ENCODE results near the gene CES2.
"Not testable (repeated sequence)": the region's sequence is repeated elsewhere in the genome, so short reads cannot be mapped to it uniquely, and the experiment has no call there.

The CES2 gene

DNA sequence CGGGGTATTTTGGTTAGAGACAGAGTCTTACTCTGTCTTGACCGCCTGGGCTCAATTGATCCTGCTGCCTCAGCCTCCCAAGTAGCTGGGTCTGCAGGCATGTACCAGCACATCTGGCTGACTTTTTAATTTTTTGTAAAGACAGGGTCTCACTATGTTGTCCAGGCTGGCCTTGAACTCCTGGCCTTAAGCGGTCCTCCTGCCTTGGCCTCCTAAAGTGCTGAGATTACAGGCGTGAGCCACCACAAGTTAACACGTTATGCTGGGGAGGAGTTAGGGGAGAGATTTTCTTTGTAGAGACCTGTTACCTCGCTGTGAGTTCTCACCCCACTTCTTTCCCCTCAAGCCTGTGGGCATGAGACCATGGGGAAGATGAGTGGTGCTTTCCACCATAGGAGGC, 51.2 kb downstream of the CES2 start:
- H3K4me3 ChIP-seq (ENCODE audit: low read depth, low read length): no peak overlapping the region

DNA sequence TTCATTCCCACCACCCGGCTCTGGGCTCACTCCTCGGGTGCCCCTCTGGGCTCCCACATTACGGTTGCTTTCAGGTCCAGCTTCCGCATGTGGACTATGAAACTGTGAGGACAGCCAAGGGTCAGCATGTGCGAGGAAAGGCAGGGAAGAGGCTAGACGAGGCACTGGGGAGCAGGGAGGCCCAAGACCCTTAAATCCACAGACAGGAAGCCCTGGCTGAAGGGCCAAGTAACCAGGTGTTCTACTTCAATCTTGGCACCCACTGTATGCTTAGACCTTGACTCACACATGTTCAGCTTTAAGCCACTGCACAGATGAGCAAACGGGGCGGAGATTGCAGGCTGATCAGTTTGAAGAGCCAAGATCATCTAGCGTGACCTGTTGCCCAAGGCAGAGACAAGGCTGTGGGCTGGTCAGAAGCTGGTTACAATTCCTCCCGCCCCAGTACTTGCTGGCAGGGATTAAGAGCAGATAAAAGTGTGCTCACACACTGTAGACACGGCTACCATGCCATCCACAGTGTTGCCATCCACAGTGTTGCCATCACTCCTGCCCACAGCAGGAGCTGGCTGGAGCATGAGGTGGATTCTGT, 53.0 kb downstream of the CES2 start, which contains the start of gene CES4A:
Gene CES4A (plus strand): TSS at position 393 of the 592 bp plus-strand sequence. CDS start 184 bp downstream, at position 577.
- Histone ChIP-seq H3K4me1 (ENCODE audit: control insufficient read depth, insufficient read depth, low read length, unreplicated experiment) (no peaks in the 10 kb centered on the region), H3K27ac (ENCODE audit: low read depth, low read length) (no peak within 1 kb of the TSS), H3K79me2 (ENCODE audit: control insufficient read depth, insufficient read depth, low read length, unreplicated experiment) (no peaks in the 10 kb centered on the region), H3K36me3 (ENCODE audit: insufficient read depth, low read length) (no peaks in the 10 kb centered on the region), H3K27me3 (ENCODE audit: insufficient read depth, low read length) (no peaks in the 10 kb centered on the region), H3K4me3 (ENCODE audit: low read depth, low read length) (no peak within 1 kb of the TSS), H2AFZ (ENCODE audit: low read length, unreplicated experiment) (no peak within 1 kb of the TSS)

More for the DNA sequence above, 51.2 kb downstream of the CES2 start:
- Histone ChIP-seq H3K36me3 (ENCODE audit: insufficient read depth, low read length) (no peaks in the 10 kb centered on the region), H3K4me1 (ENCODE audit: control insufficient read depth, insufficient read depth, low read length, unreplicated experiment) (no peaks in the 10 kb centered on the region), H3K79me2 (ENCODE audit: control insufficient read depth, insufficient read depth, low read length, unreplicated experiment) (no peaks in the 10 kb centered on the region), H2AFZ (ENCODE audit: low read length, unreplicated experiment) (no peak overlapping the region), H3K27me3 (ENCODE audit: insufficient read depth, low read length) (no peaks in the 10 kb centered on the region), H3K27ac (ENCODE audit: low read depth, low read length) (no peak overlapping the region)

GRCh38 chr16:66991545-66992077, 56.3 kb downstream of the CES2 start:
- Histone ChIP-seq H3K79me2 (ENCODE audit: control insufficient read depth, insufficient read depth, low read length, unreplicated experiment) (no peaks in the 10 kb centered on the region), H3K27me3 (ENCODE audit: insufficient read depth, low read length) (no peaks in the 10 kb centered on the region), H2AFZ (ENCODE audit: low read length, unreplicated experiment) (no peak overlapping the region), H3K4me1 (ENCODE audit: control insufficient read depth, insufficient read depth, low read length, unreplicated experiment) (peaks cover 6% of the 10 kb centered on the region), H3K4me3 (ENCODE audit: low read depth, low read length) (no peak overlapping the region), H3K36me3 (ENCODE audit: insufficient read depth, low read length) (no peaks in the 10 kb centered on the region), H3K27ac (ENCODE audit: low read depth, low read length) (no peak overlapping the region)

DNA sequence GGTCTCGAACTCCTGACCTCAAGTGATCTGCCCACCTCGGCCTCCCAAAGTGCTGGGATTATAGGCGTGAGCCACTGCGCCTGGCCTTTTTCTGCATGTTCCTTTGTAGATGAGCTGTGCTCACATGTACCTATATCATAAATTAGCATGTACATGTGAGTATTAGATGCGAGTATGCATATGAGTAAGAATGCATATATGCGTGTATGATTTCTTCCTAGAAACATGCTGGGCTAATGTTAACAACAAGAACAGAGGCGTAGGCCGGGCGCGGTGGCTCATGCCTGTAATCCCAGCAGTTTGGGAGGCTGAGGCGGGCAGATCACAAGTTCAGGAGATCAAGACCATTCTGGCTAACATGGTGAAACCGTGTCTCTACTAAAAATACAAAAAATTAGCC, 58.2 kb downstream of the CES2 start:
- not testable (repeated sequence) for H3K27me3 ChIP-seq (ENCODE audit: insufficient read depth, low read length); H3K27ac ChIP-seq (ENCODE audit: low read depth, low read length); H3K79me2 ChIP-seq (ENCODE audit: control insufficient read depth, insufficient read depth, low read length, unreplicated experiment); H3K36me3 ChIP-seq (ENCODE audit: insufficient read depth, low read length); H2AFZ ChIP-seq (ENCODE audit: low read length, unreplicated experiment); H3K4me3 ChIP-seq (ENCODE audit: low read depth, low read length)
- H3K4me1 ChIP-seq (ENCODE audit: control insufficient read depth, insufficient read depth, low read length, unreplicated experiment): peaks cover 11% of the 10 kb centered on the region

Measured in ACC112 (cell line).